ENCODE data around the gene PYGM. TPM values are rescaled to one million over a fixed set of nuclear protein-coding genes. Genes with fewer than 3 reads are reported as not detected.
A peak's percentile ranks its signal among the peaks of the same experiment; 100 is the strongest.
"Not testable (repeated sequence)": the region's sequence is repeated elsewhere in the genome, so short reads cannot be mapped to it uniquely, and the experiment has no call there.

The PYGM gene
- total RNA-seq, 1 donor from 2014 or later: 3.1 TPM

GRCh38 chr11:64712430-64713015, 47.3 kb downstream of the PYGM start:
- Mint-ChIP-seq H3K27ac (peak overlapping the region; percentile 7), H3K27me3 (peaks cover 73% of the 10 kb centered on the region), H3K9me3 (no peaks in the 10 kb centered on the region), H3K4me3 (peak overlapping the region; percentile 33), H3K36me3 (ENCODE audit: low read depth) (no peaks in the 10 kb centered on the region), H3K4me1 (peaks cover 2% of the 10 kb centered on the region)
- no peak for DNase-seq
- intact Hi-C loops (cut with micrococcal nuclease): no loop called here

- Mint-ChIP-seq H3K9me3 (no peaks in the 10 kb centered on the region), H3K27me3 (peaks cover 67% of the 10 kb centered on the region), H3K36me3 (ENCODE audit: low read depth) (no peaks in the 10 kb centered on the region), H3K27ac (peak overlapping the region; percentile 7), H3K4me1 (peaks cover 2% of the 10 kb centered on the region), H3K4me3 (peak overlapping the region; percentile 33)
- no peak for DNase-seq
- intact Hi-C loops (cut with micrococcal nuclease): no loop called here
Measured at GRCh38 chr11:64711956-64712362, 47.8 kb downstream of the PYGM start.

- H3K27me3 Mint-ChIP-seq: peaks cover 66% of the 10 kb centered on the region
- no peak overlapping the region for H3K4me3 Mint-ChIP-seq
- H3K4me1 Mint-ChIP-seq: peaks cover 2% of the 10 kb centered on the region
- H3K27ac Mint-ChIP-seq: no peak overlapping the region
- intact Hi-C loops (cut with micrococcal nuclease): no loop called here
- no peak for DNase-seq
- H3K36me3 Mint-ChIP-seq (ENCODE audit: low read depth): no peaks in the 10 kb centered on the region
- no peaks in the 10 kb centered on the region for H3K9me3 Mint-ChIP-seq
Measured at GRCh38 chr11:64711138-64711955, 48.4 kb downstream of the PYGM start.

GRCh38 chr11:64710418-64711137, 49.2 kb downstream of the PYGM start:
- Mint-ChIP-seq H3K27ac (no peak overlapping the region), H3K4me3 (no peak overlapping the region), H3K27me3 (peaks cover 63% of the 10 kb centered on the region), H3K9me3 (no peaks in the 10 kb centered on the region), H3K36me3 (ENCODE audit: low read depth) (no peaks in the 10 kb centered on the region), H3K4me1 (peaks cover 2% of the 10 kb centered on the region)
- intact Hi-C loops (cut with micrococcal nuclease): no loop called here
- no peak for DNase-seq

GRCh38 chr11:64705501-64705900, 54.3 kb downstream of the PYGM start:
- no peak for DNase-seq
- H3K4me3 Mint-ChIP-seq: no peak overlapping the region
- intact Hi-C loops (cut with micrococcal nuclease): no loop called here
- H3K4me1 Mint-ChIP-seq: no peaks in the 10 kb centered on the region
- peaks cover 55% of the 10 kb centered on the region for H3K27me3 Mint-ChIP-seq
- H3K9me3 Mint-ChIP-seq: no peaks in the 10 kb centered on the region
- H3K27ac Mint-ChIP-seq: no peak overlapping the region
- no peaks in the 10 kb centered on the region for H3K36me3 Mint-ChIP-seq (ENCODE audit: low read depth)

- intact Hi-C loops (cut with micrococcal nuclease): no loop called here
- H3K27me3 Mint-ChIP-seq: peaks cover 44% of the 10 kb centered on the region
- H3K4me1 Mint-ChIP-seq: no peaks in the 10 kb centered on the region
Measured at GRCh38 chr11:64703048-64703447, 56.7 kb downstream of the PYGM start.

GRCh38 chr11:64701956-64702355, 57.8 kb downstream of the PYGM start:
- H3K9me3 Mint-ChIP-seq; H3K4me1 Mint-ChIP-seq; H3K36me3 Mint-ChIP-seq (ENCODE audit: low read depth); intact Hi-C loops (cut with micrococcal nuclease); H3K27ac Mint-ChIP-seq; DNase-seq; H3K4me3 Mint-ChIP-seq: not testable (repeated sequence)
- peaks cover 41% of the 10 kb centered on the region for H3K27me3 Mint-ChIP-seq

More at GRCh38 chr11:64703048-64703447, 56.7 kb downstream of the PYGM start:
- no peak for DNase-seq
- Mint-ChIP-seq H3K4me3 (no peak overlapping the region), H3K36me3 (ENCODE audit: low read depth) (no peaks in the 10 kb centered on the region), H3K27ac (no peak overlapping the region), H3K9me3 (no peaks in the 10 kb centered on the region)

GRCh38 chr11:64698427-64698826, 61.3 kb downstream of the PYGM start:
- H3K27ac Mint-ChIP-seq: no peak overlapping the region
- no peak overlapping the region for H3K4me3 Mint-ChIP-seq
- H3K9me3 Mint-ChIP-seq: no peaks in the 10 kb centered on the region
- H3K27me3 Mint-ChIP-seq: peaks cover 43% of the 10 kb centered on the region
- DNase-seq: no peak
- no peaks in the 10 kb centered on the region for H3K36me3 Mint-ChIP-seq (ENCODE audit: low read depth)
- intact Hi-C loops (cut with micrococcal nuclease): no loop called here
- H3K4me1 Mint-ChIP-seq: no peaks in the 10 kb centered on the region

- no peaks in the 10 kb centered on the region for H3K36me3 Mint-ChIP-seq (ENCODE audit: low read depth)
- H3K27me3 Mint-ChIP-seq: peaks cover 46% of the 10 kb centered on the region
Measured at GRCh38 chr11:64697663-64698375, 62.0 kb downstream of the PYGM start.

More at GRCh38 chr11:64697663-64698375, 62.0 kb downstream of the PYGM start:
- no peaks in the 10 kb centered on the region for H3K9me3 Mint-ChIP-seq
- DNase-seq: no peak
- intact Hi-C loops (cut with micrococcal nuclease): no loop called here
- H3K27ac Mint-ChIP-seq: no peak overlapping the region
- peaks cover 1% of the 10 kb centered on the region for H3K4me1 Mint-ChIP-seq
- H3K4me3 Mint-ChIP-seq: no peak overlapping the region

Other genes with a start within 250 kb of the PYGM start
- not detected in 2 replicates for gene SLC22A11, start 204.0 kb downstream of the PYGM start, total RNA-seq
- gene SLC22A12, start 168.8 kb downstream of the PYGM start, total RNA-seq: not detected in 2 replicates
- 0.61 TPM in 1 of 2 replicates, not detected in the other for gene NRXN2, start 36.8 kb downstream of the PYGM start, total RNA-seq
- gene RASGRP2, start 15.8 kb downstream of the PYGM start, total RNA-seq: 13.4 and 14.5 TPM in 2 replicates
- gene SF1, start 18.6 kb upstream of the PYGM start, total RNA-seq: 522 and 525 TPM in 2 replicates
- gene MAP4K2, start 43.2 kb upstream of the PYGM start, total RNA-seq: 63.5 and 67.3 TPM in 2 replicates
- gene MEN1, start 50.6 kb upstream of the PYGM start, total RNA-seq: 36.7 and 39.1 TPM in 2 replicates
- gene CDC42BPG, start 84.7 kb upstream of the PYGM start, total RNA-seq: 0.05 TPM in 2 replicates
- 93.0 and 101 TPM in 2 replicates for gene EHD1, start 118.6 kb upstream of the PYGM start, total RNA-seq
- 22.5 and 23.1 TPM in 2 replicates for gene ATG2A, start 157.2 kb upstream of the PYGM start, total RNA-seq
- gene PPP2R5B, start 164.7 kb upstream of the PYGM start, total RNA-seq: 11.4 and 16.7 TPM in 2 replicates
- gene GPHA2, start 175.9 kb upstream of the PYGM start, total RNA-seq: not detected in 2 replicates
- gene MAJIN, start 212.1 kb upstream of the PYGM start, total RNA-seq: 0.71 TPM in 1 of 2 replicates, not detected in the other
- 0.09 TPM in 1 of 2 replicates, not detected in the other for gene BATF2, start 237.0 kb upstream of the PYGM start, total RNA-seq